ENCODE data around the gene EPHA8. TPM values are rescaled to one million over a fixed set of nuclear protein-coding genes. Genes with fewer than 3 reads are reported as not detected.

Gene EPHA8
- total and polyA plus RNA-seq, 3 donors from 2014 or later: 2.3 to 6.0 (median 5.2) TPM

DNA sequence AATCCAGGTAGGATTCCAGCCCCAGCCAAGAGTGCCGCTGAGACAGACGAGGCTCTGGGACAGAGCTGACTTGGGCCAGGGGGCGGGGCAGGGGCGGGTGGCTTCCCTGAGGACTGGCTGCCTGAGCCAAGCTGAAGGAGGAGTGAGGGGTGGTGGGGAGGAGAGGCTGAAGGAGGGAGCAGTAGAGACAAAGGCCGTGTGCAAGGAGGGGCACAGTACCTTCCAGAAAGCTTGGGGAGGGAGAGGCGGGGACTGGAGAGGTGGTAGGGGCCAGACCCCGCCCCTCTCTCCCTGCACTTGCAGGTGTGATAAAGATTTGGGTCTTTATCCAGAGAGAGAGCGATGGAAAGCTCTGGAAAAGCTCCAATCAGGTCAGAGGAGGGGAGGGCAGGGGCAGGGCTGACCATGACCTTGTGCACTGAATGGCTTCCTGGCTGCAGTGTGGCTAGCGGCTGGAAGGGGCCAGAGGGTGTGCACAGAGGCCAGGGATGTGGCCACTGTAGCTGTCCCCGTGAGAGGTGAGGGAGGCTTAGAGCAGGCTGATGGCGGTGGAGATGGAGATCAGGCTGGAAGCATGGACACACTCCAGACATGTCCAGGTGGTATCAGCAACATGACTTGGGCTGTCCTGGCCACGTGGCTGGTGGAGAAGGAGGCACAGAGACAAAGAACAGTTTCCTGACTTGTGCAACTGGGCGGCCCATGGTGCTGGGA is 6.7 kb upstream of the EPHA8 start:
- H3K27me3 ChIP-seq: no peaks in the 10 kb centered on the region
- TF ChIP-seq, protein P1, sequence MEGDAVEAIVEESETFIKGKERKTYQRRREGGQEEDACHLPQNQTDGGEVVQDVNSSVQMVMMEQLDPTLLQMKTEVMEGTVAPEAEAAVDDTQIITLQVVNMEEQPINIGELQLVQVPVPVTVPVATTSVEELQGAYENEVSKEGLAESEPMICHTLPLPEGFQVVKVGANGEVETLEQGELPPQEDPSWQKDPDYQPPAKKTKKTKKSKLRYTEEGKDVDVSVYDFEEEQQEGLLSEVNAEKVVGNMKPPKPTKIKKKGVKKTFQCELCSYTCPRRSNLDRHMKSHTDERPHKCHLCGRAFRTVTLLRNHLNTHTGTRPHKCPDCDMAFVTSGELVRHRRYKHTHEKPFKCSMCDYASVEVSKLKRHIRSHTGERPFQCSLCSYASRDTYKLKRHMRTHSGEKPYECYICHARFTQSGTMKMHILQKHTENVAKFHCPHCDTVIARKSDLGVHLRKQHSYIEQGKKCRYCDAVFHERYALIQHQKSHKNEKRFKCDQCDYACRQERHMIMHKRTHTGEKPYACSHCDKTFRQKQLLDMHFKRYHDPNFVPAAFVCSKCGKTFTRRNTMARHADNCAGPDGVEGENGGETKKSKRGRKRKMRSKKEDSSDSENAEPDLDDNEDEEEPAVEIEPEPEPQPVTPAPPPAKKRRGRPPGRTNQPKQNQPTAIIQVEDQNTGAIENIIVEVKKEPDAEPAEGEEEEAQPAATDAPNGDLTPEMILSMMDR (IDR thresholded peaks at IDR 0.05): no peak
- no peak for TF ChIP-seq POLR2A (IDR thresholded peaks at IDR 0.05)
- intact Hi-C loops (cut with DNase I; ENCODE audit: low total_unique reads): no loop called here
- 52 to 55% methylated on average over 13 of the region's 13 CpGs for WGBS, 2 donors
- peaks cover 14% of the 10 kb centered on the region for H3K4me1 ChIP-seq
- no peaks in the 10 kb centered on the region for H3K9me3 ChIP-seq
- no peaks in the 10 kb centered on the region for H3K36me3 ChIP-seq (ENCODE audit: low read depth, missing control alignments)
- H3K27ac ChIP-seq: no peak overlapping the region
- DNase-seq: no peak
- H3K4me3 ChIP-seq: no peak overlapping the region

DNA sequence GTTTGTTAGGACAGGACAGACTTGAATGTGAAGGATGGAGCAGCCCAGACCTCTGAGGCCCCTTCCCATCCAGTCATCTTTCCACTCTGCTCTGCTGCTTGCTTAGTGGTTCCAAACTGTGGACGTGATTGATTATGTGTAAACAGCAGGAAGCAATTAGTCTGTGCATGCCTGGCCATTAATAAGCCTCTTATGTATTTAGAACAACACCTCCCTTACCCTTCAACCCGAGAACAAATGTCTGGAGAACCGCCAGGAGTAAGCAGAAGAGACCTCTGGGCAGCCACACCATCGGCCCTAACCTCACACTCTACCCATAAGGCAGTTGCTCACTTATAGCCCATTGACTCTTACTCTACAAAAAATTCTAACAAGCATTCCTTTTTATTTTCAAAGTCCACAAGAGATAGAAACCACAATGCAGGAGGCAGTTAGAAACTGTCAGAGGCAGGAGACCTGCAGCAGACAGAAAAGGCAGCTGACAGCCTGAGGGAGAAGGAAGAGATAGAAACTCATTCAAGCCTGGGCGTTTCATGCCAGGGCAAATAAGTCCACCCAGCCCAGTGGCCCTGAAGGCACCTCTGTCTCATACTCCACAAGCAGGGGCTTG is 5.8 kb upstream of the EPHA8 start:
- H3K36me3 ChIP-seq (ENCODE audit: low read depth, missing control alignments): no peaks in the 10 kb centered on the region
- H3K9me3 ChIP-seq: no peaks in the 10 kb centered on the region
- TF ChIP-seq POLR2A (IDR thresholded peaks at IDR 0.05): no peak
- TF ChIP-seq, protein P1 (IDR thresholded peaks at IDR 0.05): no peak
- H3K4me1 ChIP-seq: peaks cover 14% of the 10 kb centered on the region
- WGBS, 2 donors: 48 to 52% methylated on average over 5 of the region's 5 CpGs
- intact Hi-C loops (cut with DNase I; ENCODE audit: low total_unique reads): no loop called here
- no peak overlapping the region for H3K4me3 ChIP-seq
- H3K27ac ChIP-seq: no peak overlapping the region
- no peaks in the 10 kb centered on the region for H3K27me3 ChIP-seq
- no peak for DNase-seq

- DNase-seq: no peak
- Histone ChIP-seq H3K27ac (no peak overlapping the region), H3K27me3 (no peaks in the 10 kb centered on the region), H3K4me3 (no peak overlapping the region), H3K36me3 (ENCODE audit: low read depth, missing control alignments) (no peaks in the 10 kb centered on the region), H3K4me1 (no peaks in the 10 kb centered on the region), H3K9me3 (no peaks in the 10 kb centered on the region)
- intact Hi-C loops (cut with DNase I; ENCODE audit: low total_unique reads): no loop called here
- TF ChIP-seq, protein P1 (IDR thresholded peaks at IDR 0.05): no peak
- TF ChIP-seq POLR2A (IDR thresholded peaks at IDR 0.05): no peak
- WGBS, 2 donors: 5 to 8% methylated on average over 42 to 56 of the region's 57 CpGs
Measured at GRCh38 chr1:22563671-22564602, 648 bp downstream of the EPHA8 start.

GRCh38 chr1:22566161-22566560 is 2.9 kb downstream of the EPHA8 start:
- intact Hi-C loops (cut with DNase I; ENCODE audit: low total_unique reads): no loop called here
- H3K9me3 ChIP-seq: no peaks in the 10 kb centered on the region
- H3K27ac ChIP-seq: no peak overlapping the region
- no peaks in the 10 kb centered on the region for H3K4me1 ChIP-seq
- TF ChIP-seq POLR2A (IDR thresholded peaks at IDR 0.05): no peak
- TF ChIP-seq, protein P1 (IDR thresholded peaks at IDR 0.05): no peak
- 86% methylated on average over 14 of the region's 14 CpGs for WGBS, 2 donors
- H3K27me3 ChIP-seq: no peaks in the 10 kb centered on the region
- no peaks in the 10 kb centered on the region for H3K36me3 ChIP-seq (ENCODE audit: low read depth, missing control alignments)
- H3K4me3 ChIP-seq: no peak overlapping the region
- DNase-seq: no peak

Measured in testis (tissue), 3 donors.